Fibroblast of peridontal ligament (primary cell): ENCODE data around the gene IL10RB.

Source experiments
- DNase-seq: peaks from one replicate; pipeline ENCODE4 v3.0.0-alpha.2; 2010; ENCODE audit errors: extremely low read depth

Gene IL10RB

DNA sequence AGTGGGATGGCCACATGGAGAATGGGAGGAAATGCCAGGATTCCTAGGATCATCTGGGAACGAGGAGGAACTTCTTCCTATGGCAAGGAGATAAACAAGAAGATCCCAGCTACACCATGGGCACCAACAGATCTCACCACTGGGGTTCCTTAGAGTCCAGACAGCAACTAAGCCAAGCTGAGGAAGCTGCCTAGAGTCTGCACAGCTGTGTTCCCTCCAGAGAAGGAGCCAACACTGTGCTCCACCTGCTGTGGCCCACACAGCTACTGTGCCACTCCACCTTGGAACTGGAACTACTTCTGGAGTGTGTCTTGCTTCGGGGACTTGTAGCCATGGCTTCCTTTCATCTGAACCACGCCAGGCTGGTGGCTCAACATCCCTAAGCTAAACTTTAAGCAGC is 64.6 kb downstream of the IL10RB start:
- no peak for DNase-seq

GRCh38 chr21:33332143-33332542 is 66.0 kb downstream of the IL10RB start:
- no peak for DNase-seq

GRCh38 chr21:33334191-33334590 is 68.0 kb downstream of the IL10RB start:
- no peak for DNase-seq

DNA sequence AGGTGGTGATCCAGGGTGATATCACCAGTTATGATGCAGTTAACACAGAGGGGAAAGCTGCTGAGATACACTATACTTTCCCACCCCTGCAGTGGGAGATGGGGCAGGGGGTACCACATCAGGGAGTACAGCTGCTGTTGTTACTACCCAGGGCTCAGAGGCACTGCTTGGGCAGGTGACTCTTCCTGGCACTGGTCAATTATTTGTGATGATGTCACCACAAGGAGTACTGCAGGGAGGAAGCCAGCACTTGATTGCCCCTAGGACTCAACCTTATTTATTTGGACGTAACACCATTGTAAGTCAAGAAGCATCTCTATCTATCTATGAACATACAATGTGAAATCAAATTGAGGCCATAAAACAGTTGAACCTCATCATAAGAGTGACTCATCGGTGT is 68.7 kb downstream of the IL10RB start:
- DNase-seq: no peak

DNA sequence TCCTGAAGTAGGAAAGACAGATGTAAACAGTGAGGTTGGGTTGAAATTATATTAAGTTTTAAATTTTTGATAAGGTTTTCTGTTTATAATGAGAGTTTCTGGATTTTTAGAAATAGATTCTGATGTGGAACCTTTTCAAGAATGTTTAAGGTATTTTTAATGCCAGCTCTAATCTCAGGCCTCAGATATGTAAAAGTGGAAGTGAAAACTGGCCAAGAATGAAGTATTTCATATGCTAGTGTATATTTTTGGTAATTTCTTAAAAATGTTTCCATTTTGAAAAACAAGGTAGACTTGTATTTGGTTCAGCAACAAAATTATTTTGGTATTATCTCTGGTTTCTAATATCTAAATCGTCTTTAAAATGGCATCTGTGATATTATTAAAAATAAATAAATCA is 73.0 kb downstream of the IL10RB start:
- DNase-seq: no peak

DNA sequence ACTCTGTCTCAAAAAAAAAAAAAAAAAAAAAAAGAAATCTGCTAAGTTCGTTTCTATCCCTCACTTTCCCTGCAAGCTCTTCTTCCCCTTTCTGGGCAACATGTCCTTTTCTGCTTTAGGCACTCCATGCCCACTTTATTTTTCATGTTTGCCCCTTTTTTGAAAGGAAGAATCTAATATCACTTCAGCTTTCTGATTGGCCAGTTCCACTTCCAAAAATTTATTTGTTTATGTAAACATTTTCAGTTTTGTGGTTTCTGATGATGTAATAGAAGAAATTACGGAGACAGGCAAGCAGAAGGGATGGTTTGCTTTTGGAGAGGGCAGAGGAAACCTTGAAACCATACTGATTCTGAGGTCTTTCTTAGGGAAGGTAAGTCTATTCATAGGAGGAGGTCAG is 73.8 kb downstream of the IL10RB start:
- DNase-seq: peak; percentile 49

GRCh38 chr21:33345751-33346238 is 79.6 kb downstream of the IL10RB start:
- no peak for DNase-seq
